ENCODE results near the gene WWOX.

The WWOX gene

DNA sequence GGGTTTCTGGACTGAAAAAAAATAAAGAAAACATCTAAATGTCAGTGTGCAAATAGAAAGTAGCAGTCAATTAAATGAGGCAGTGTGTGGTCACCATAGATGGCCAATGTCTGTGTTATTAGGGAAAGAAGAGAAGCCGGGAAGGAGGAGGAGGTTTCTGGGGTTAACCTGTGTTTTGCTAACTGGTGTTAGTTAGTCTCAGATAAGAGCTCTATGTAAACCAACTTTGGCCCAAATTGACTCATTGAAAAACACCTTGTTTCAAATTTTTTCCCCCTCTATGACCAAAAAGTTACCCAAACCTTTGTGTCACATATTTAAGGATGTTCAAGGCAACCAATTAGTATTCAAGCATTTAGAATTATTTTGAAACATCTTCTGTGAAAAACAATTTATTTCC is 970.2 kb downstream of the WWOX start (continued):
- TF ChIP-seq, protein P1, sequence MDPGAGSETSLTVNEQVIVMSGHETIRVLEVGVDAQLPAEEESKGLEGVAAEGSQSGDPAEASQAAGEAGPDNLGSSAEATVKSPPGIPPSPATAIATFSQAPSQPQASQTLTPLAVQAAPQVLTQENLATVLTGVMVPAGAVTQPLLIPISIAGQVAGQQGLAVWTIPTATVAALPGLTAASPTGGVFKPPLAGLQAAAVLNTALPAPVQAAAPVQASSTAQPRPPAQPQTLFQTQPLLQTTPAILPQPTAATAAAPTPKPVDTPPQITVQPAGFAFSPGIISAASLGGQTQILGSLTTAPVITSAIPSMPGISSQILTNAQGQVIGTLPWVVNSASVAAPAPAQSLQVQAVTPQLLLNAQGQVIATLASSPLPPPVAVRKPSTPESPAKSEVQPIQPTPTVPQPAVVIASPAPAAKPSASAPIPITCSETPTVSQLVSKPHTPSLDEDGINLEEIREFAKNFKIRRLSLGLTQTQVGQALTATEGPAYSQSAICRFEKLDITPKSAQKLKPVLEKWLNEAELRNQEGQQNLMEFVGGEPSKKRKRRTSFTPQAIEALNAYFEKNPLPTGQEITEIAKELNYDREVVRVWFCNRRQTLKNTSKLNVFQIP (CRISPR knock-in tag; IDR thresholded peaks at IDR 0.05; ENCODE audit: borderline replicate concordance, low read depth), result no peak
- no peak for TF ChIP-seq ZNF70 (CRISPR knock-in tag; IDR thresholded peaks at IDR 0.05)
- TF ChIP-seq ZNF565 (CRISPR knock-in tag; conservative IDR thresholded peaks at IDR 0.05; ENCODE audit: low read depth), result no peak
- TF ChIP-seq TOX (CRISPR knock-in tag; IDR thresholded peaks at IDR 0.05; ENCODE audit: borderline replicate concordance), result no peak

DNA sequence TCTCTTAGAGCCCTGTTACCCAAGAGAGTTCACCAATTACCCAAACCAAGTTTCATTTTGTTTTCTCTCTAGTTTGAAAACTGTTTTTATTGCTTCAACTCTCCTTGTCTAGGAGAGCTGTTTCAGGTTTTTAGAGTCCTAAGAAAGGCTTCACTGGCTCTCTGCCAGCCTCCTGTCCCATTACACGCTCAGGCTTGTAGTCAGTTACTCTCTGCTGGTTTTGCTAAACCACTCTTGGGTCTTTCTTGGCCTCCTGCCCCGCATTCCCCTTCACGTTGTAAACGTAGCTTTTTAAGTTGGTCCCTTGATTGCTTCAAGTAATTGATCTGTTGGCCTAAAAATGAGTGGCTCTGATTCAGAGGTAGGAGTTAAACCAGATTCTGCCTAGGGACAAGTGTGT is 972.0 kb downstream of the WWOX start:
- TF ChIP-seq, protein P2, sequence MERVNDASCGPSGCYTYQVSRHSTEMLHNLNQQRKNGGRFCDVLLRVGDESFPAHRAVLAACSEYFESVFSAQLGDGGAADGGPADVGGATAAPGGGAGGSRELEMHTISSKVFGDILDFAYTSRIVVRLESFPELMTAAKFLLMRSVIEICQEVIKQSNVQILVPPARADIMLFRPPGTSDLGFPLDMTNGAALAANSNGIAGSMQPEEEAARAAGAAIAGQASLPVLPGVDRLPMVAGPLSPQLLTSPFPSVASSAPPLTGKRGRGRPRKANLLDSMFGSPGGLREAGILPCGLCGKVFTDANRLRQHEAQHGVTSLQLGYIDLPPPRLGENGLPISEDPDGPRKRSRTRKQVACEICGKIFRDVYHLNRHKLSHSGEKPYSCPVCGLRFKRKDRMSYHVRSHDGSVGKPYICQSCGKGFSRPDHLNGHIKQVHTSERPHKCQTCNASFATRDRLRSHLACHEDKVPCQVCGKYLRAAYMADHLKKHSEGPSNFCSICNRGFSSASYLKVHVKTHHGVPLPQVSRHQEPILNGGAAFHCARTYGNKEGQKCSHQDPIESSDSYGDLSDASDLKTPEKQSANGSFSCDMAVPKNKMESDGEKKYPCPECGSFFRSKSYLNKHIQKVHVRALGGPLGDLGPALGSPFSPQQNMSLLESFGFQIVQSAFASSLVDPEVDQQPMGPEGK (CRISPR knock-in tag; IDR thresholded peaks at IDR 0.05; ENCODE audit: borderline replicate concordance), result no peak
- TF ChIP-seq TOX (CRISPR knock-in tag; IDR thresholded peaks at IDR 0.05; ENCODE audit: borderline replicate concordance), result no peak
- TF ChIP-seq ESRRG (CRISPR knock-in tag; IDR thresholded peaks at IDR 0.05), result no peak
- TF ChIP-seq OSR1 (CRISPR knock-in tag; IDR thresholded peaks at IDR 0.05), result no peak
- no peak for TF ChIP-seq CSDC2 (CRISPR knock-in tag; IDR thresholded peaks at IDR 0.05)
- no peak for TF ChIP-seq SNAI2 (CRISPR knock-in tag; IDR thresholded peaks at IDR 0.05)
- no peak for TF ChIP-seq ISL1 (CRISPR knock-in tag; IDR thresholded peaks at IDR 0.05)
- TF ChIP-seq ARNTL (CRISPR knock-in tag; IDR thresholded peaks at IDR 0.05; ENCODE audit: borderline replicate concordance, low read depth), result no peak
- no peak for TF ChIP-seq RARB (CRISPR knock-in tag; IDR thresholded peaks at IDR 0.05)
- no peak for TF ChIP-seq BACH2 (CRISPR knock-in tag; IDR thresholded peaks at IDR 0.05; ENCODE audit: borderline replicate concordance)
- TF ChIP-seq, protein P3, sequence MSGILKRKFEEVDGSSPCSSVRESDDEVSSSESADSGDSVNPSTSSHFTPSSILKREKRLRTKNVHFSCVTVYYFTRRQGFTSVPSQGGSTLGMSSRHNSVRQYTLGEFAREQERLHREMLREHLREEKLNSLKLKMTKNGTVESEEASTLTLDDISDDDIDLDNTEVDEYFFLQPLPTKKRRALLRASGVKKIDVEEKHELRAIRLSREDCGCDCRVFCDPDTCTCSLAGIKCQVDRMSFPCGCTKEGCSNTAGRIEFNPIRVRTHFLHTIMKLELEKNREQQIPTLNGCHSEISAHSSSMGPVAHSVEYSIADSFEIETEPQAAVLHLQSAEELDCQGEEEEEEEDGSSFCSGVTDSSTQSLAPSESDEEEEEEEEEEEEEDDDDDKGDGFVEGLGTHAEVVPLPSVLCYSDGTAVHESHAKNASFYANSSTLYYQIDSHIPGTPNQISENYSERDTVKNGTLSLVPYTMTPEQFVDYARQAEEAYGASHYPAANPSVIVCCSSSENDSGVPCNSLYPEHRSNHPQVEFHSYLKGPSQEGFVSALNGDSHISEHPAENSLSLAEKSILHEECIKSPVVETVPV (CRISPR knock-in tag; IDR thresholded peaks at IDR 0.05), result no peak
- TF ChIP-seq ZFP3 (CRISPR knock-in tag; IDR thresholded peaks at IDR 0.05), result no peak
- no peak for TF ChIP-seq ZC3H10 (CRISPR knock-in tag; IDR thresholded peaks at IDR 0.05)
- TF ChIP-seq ZNF565 (CRISPR knock-in tag; conservative IDR thresholded peaks at IDR 0.05; ENCODE audit: low read depth), result no peak
- ATAC-seq, result no peak

DNA sequence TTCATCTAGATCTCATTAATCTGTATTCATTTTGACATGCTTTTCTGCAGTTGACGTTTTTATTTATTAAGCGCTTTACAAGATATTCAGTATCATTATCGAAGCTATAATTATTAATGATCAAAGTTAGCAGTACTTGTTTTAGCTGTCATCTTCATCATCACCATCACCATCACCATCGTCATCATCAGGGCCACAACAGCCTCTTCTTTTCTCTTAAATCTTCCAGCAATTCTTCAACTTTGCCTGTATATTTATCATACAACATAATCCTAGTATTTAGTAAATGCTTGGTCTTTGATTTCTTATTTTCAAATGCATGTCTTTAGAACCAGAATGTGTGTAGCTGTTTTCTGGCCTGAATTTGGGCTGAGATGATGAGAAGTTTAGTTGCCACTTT is 973.1 kb downstream of the WWOX start:
- TF ChIP-seq CSDC2 (CRISPR knock-in tag; IDR thresholded peaks at IDR 0.05) (no peak), ZNF8 (CRISPR knock-in tag; IDR thresholded peaks at IDR 0.05) (no peak), ZFP3 (CRISPR knock-in tag; IDR thresholded peaks at IDR 0.05) (no peak), ESRRG (CRISPR knock-in tag; IDR thresholded peaks at IDR 0.05) (no peak), ISL1 (CRISPR knock-in tag; IDR thresholded peaks at IDR 0.05) (no peak), OSR1 (CRISPR knock-in tag; IDR thresholded peaks at IDR 0.05) (no peak), BACH2 (CRISPR knock-in tag; IDR thresholded peaks at IDR 0.05; ENCODE audit: borderline replicate concordance) (no peak), TCF4 (CRISPR knock-in tag; IDR thresholded peaks at IDR 0.05; ENCODE audit: borderline replicate concordance) (no peak), ZNF70 (CRISPR knock-in tag; IDR thresholded peaks at IDR 0.05) (no peak)
- TF ChIP-seq, protein P4, sequence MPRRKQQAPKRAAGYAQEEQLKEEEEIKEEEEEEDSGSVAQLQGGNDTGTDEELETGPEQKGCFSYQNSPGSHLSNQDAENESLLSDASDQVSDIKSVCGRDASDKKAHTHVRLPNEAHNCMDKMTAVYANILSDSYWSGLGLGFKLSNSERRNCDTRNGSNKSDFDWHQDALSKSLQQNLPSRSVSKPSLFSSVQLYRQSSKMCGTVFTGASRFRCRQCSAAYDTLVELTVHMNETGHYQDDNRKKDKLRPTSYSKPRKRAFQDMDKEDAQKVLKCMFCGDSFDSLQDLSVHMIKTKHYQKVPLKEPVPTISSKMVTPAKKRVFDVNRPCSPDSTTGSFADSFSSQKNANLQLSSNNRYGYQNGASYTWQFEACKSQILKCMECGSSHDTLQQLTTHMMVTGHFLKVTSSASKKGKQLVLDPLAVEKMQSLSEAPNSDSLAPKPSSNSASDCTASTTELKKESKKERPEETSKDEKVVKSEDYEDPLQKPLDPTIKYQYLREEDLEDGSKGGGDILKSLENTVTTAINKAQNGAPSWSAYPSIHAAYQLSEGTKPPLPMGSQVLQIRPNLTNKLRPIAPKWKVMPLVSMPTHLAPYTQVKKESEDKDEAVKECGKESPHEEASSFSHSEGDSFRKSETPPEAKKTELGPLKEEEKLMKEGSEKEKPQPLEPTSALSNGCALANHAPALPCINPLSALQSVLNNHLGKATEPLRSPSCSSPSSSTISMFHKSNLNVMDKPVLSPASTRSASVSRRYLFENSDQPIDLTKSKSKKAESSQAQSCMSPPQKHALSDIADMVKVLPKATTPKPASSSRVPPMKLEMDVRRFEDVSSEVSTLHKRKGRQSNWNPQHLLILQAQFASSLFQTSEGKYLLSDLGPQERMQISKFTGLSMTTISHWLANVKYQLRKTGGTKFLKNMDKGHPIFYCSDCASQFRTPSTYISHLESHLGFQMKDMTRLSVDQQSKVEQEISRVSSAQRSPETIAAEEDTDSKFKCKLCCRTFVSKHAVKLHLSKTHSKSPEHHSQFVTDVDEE (CRISPR knock-in tag; IDR thresholded peaks at IDR 0.05), result no peak
- TF ChIP-seq, protein P2 (CRISPR knock-in tag; IDR thresholded peaks at IDR 0.05; ENCODE audit: borderline replicate concordance), result no peak
- TF ChIP-seq, protein P5, sequence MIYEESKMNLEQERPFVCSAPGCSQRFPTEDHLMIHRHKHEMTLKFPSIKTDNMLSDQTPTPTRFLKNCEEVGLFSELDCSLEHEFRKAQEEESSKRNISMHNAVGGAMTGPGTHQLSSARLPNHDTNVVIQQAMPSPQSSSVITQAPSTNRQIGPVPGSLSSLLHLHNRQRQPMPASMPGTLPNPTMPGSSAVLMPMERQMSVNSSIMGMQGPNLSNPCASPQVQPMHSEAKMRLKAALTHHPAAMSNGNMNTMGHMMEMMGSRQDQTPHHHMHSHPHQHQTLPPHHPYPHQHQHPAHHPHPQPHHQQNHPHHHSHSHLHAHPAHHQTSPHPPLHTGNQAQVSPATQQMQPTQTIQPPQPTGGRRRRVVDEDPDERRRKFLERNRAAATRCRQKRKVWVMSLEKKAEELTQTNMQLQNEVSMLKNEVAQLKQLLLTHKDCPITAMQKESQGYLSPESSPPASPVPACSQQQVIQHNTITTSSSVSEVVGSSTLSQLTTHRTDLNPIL (CRISPR knock-in tag; IDR thresholded peaks at IDR 0.05; ENCODE audit: low read depth), result no peak

More for the DNA sequence above, 973.1 kb downstream of the WWOX start:
- ATAC-seq, result no peak

Data from SK-N-SH treated with all-trans-retinoic acid at 6 μM for 48 hours (cell line).